HEK293T (cell line): ENCODE results near the gene CACNG7.

Experiments used
- BHLHE40 ChIP-seq: fragments of 450-650 bp; IDR thresholded peaks from 2 replicates; pipeline ENCODE4 v1.6.1; 2016; ENCODE audit warnings: mild to moderate bottlenecking, moderate library complexity, borderline replicate concordance
- ELF4 ChIP-seq: fragments of 450-650 bp; IDR thresholded peaks from 2 replicates; pipeline ENCODE4 v1.6.1; 2017; ENCODE audit warnings: antibody characterized with exemption
- FOXA1 ChIP-seq: fragments of 450-650 bp; IDR thresholded peaks from 2 replicates; pipeline ENCODE4 v1.6.1; 2016; ENCODE audit warnings: mild to moderate bottlenecking
- FOXM1 ChIP-seq: fragments of 450-650 bp; IDR thresholded peaks from 2 replicates; pipeline ENCODE4 v1.6.1; 2017; ENCODE audit warnings: mild to moderate bottlenecking, borderline replicate concordance

GRCh38 chr19:53991224-53992113 is 82.4 kb downstream of the CACNG7 start, which contains the start of gene CACNG6:
- TF ChIP-seq FOXA1 (no peak), ELF4 (no peak), BHLHE40 (no peak), FOXM1 (no peak)
